ENCODE measurements around the gene PALB2.

Gene PALB2

GRCh38 chr16:23580391-23580790 is 60.7 kb downstream of the PALB2 start:
- no peak for DNase-seq

GRCh38 chr16:23579371-23579770 is 61.7 kb downstream of the PALB2 start:
- DNase-seq, result no peak

GRCh38 chr16:23578101-23578830 is 62.8 kb downstream of the PALB2 start:
- DNase-seq, result no peak

- DNase-seq, result no peak
These were observed 63.6 kb downstream of the PALB2 start for GRCh38 chr16:23577493-23577892.

GRCh38 chr16:23575834-23576233 is 65.3 kb downstream of the PALB2 start:
- no peak for DNase-seq

- no peak for DNase-seq
These were observed 67.3 kb downstream of the PALB2 start for GRCh38 chr16:23573817-23574216.

GRCh38 chr16:23572394-23572793 is 68.7 kb downstream of the PALB2 start:
- no peak for DNase-seq

- DNase-seq, result no peak
These were observed 69.2 kb downstream of the PALB2 start for GRCh38 chr16:23571895-23572294.

- no peak for DNase-seq
These were observed 70.0 kb downstream of the PALB2 start for GRCh38 chr16:23570992-23571632.

- DNase-seq, result no peak
These were observed 73.5 kb downstream of the PALB2 start for GRCh38 chr16:23567602-23568001.

GRCh38 chr16:23566724-23567123 is 74.4 kb downstream of the PALB2 start:
- DNase-seq, result no peak

GRCh38 chr16:23564575-23565363 is 76.3 kb downstream of the PALB2 start:
- DNase-seq, result no peak

GRCh38 chr16:23563186-23563585 is 77.9 kb downstream of the PALB2 start:
- DNase-seq, result no peak

- DNase-seq, result no peak
These were observed 78.6 kb downstream of the PALB2 start for GRCh38 chr16:23562505-23562904.

GRCh38 chr16:23561586-23561985 is 79.5 kb downstream of the PALB2 start:
- DNase-seq, result no peak

- no peak for DNase-seq
These were observed 83.1 kb downstream of the PALB2 start for GRCh38 chr16:23557779-23558702.

GRCh38 chr16:23556881-23557778 is 84.0 kb downstream of the PALB2 start, which contains the start of the genes EARS2 and UBFD1:
Gene EARS2, minus strand, starts transcription at chr16:23557350. Its CDS starts 7 bp downstream, at chr16:23557343.
Gene UBFD1, plus strand, starts transcription at chr16:23557727. Its CDS starts 16 bp downstream, at chr16:23557743.
- peak; percentile 98 for DNase-seq

GRCh38 chr16:23554536-23554935 is 86.6 kb downstream of the PALB2 start:
- DNase-seq, result no peak
